Erythroblast (primary cell): ENCODE results near the gene IGLON5.

Experiments used
- DNase-seq, 2 experiments: peaks; one replicate each; lab custom pipeline; 2025; lab: John Stamatoyannopoulos, UW
- GATA1 ChIP-seq: IDR thresholded peaks from 2 replicates; pipeline ENCODE4 v1.6.1; 2011; ENCODE audit warnings: low read depth, mild to moderate bottlenecking, control low read depth, low read length, moderate library complexity
- POLR2A ChIP-seq: IDR thresholded peaks from 2 replicates; pipeline ENCODE4 v1.6.1; 2011; ENCODE audit warnings: mild to moderate bottlenecking, low read length

Gene IGLON5

GRCh38 chr19:51368366-51369282 lies 57.2 kb downstream of the IGLON5 start, which contains the start of gene CLDND2:
TSS of gene CLDND2 (minus strand) at chr19:51369003. CDS start at chr19:51368577, 426 bp downstream.
- no peak for DNase-seq
- TF ChIP-seq POLR2A: no peak
- no peak for TF ChIP-seq GATA1

GRCh38 chr19:51370230-51370629 lies 58.8 kb downstream of the IGLON5 start:
- no peak for DNase-seq
- TF ChIP-seq POLR2A (no peak), GATA1 (no peak)

GRCh38 chr19:51371186-51371690 lies 59.8 kb downstream of the IGLON5 start:
- DNase-seq: no peak
- no peak for TF ChIP-seq POLR2A
- TF ChIP-seq GATA1: no peak

- no peak for DNase-seq
These were observed 60.7 kb downstream of the IGLON5 start for GRCh38 chr19:51372021-51372648.

GRCh38 chr19:51372649-51373504 lies 61.4 kb downstream of the IGLON5 start, which contains the start of gene NKG7:
TSS of gene NKG7 (minus strand) at chr19:51372654. CDS start at chr19:51372535, 119 bp downstream.
- TF ChIP-seq POLR2A (no peak), GATA1 (no peak)
- DNase-seq: no peak

More at GRCh38 chr19:51372021-51372648, 60.7 kb downstream of the IGLON5 start:
- no peak for TF ChIP-seq GATA1
- no peak for TF ChIP-seq POLR2A

- DNase-seq: no peak
- TF ChIP-seq POLR2A (no peak), GATA1 (no peak)
These were observed 64.2 kb downstream of the IGLON5 start for GRCh38 chr19:51375504-51376221.

GRCh38 chr19:51377422-51377821 lies 66.0 kb downstream of the IGLON5 start:
- no peak for DNase-seq
- TF ChIP-seq GATA1 (no peak), POLR2A (no peak)

GRCh38 chr19:51380379-51380778 lies 68.9 kb downstream of the IGLON5 start:
- DNase-seq: no peak
- TF ChIP-seq GATA1 (no peak), POLR2A (no peak)
